Measurements from ENCODE around the gene ILKAP.

DNA sequence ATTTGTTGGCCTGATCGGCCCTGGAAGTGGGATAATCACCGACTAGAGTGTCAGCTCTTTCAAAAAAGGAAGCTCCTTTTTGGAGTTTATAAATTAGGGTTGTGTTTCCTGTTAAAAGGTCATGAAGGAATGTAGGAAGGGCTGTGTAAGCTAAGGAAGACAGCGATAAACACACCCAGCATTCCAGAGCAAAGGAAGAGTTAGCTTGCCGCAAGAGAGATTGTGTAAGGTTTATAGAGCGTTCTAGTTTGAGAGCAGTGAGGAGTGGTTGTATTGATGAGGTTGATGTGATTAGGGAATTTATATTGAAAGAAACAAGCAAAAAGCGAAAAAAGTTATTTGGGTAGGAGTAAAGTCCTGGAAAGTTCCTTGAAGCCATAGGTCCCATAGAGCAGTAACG lies 3.5 kb upstream of the ILKAP start:
- TF ChIP-seq, protein P1, sequence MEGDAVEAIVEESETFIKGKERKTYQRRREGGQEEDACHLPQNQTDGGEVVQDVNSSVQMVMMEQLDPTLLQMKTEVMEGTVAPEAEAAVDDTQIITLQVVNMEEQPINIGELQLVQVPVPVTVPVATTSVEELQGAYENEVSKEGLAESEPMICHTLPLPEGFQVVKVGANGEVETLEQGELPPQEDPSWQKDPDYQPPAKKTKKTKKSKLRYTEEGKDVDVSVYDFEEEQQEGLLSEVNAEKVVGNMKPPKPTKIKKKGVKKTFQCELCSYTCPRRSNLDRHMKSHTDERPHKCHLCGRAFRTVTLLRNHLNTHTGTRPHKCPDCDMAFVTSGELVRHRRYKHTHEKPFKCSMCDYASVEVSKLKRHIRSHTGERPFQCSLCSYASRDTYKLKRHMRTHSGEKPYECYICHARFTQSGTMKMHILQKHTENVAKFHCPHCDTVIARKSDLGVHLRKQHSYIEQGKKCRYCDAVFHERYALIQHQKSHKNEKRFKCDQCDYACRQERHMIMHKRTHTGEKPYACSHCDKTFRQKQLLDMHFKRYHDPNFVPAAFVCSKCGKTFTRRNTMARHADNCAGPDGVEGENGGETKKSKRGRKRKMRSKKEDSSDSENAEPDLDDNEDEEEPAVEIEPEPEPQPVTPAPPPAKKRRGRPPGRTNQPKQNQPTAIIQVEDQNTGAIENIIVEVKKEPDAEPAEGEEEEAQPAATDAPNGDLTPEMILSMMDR (IDR thresholded peaks at IDR 0.05) = no peak
- no peak for TF ChIP-seq POLR2A (IDR thresholded peaks at IDR 0.05)
